ENCODE measurements around the gene RAPGEF6.
"Not testable (repeated sequence)": the region's sequence is repeated elsewhere in the genome, so short reads cannot be mapped to it uniquely, and the experiment has no call there.

The RAPGEF6 gene

GRCh38 chr5:131608597-131608996, 26.4 kb downstream of the RAPGEF6 start:
- no peak for TF ChIP-seq CTCF (IDR thresholded peaks at IDR 0.05; ENCODE audit: extremely low read depth, missing control alignments)
- no peak for DNase-seq (ENCODE audit: low spot score)

GRCh38 chr5:131607903-131608540, 27.0 kb downstream of the RAPGEF6 start:
- DNase-seq (ENCODE audit: low spot score), result no peak
- TF ChIP-seq CTCF (IDR thresholded peaks at IDR 0.05; ENCODE audit: extremely low read depth, missing control alignments), result no peak

- no peak for DNase-seq (ENCODE audit: low spot score)
- no peak for TF ChIP-seq CTCF (IDR thresholded peaks at IDR 0.05; ENCODE audit: extremely low read depth, missing control alignments)
Measured at GRCh38 chr5:131607418-131607817, 27.6 kb downstream of the RAPGEF6 start.

- DNase-seq (ENCODE audit: low spot score), result no peak
- TF ChIP-seq CTCF (IDR thresholded peaks at IDR 0.05; ENCODE audit: extremely low read depth, missing control alignments), result no peak
Measured at GRCh38 chr5:131605086-131605485, 29.9 kb downstream of the RAPGEF6 start.

GRCh38 chr5:131595088-131596033, 39.7 kb downstream of the RAPGEF6 start:
- TF ChIP-seq CTCF (IDR thresholded peaks at IDR 0.05; ENCODE audit: extremely low read depth, missing control alignments), result no peak
- DNase-seq (ENCODE audit: low spot score), result peak; percentile 31

- DNase-seq (ENCODE audit: low spot score), result no peak
Measured at GRCh38 chr5:131593921-131594320, 41.1 kb downstream of the RAPGEF6 start.

GRCh38 chr5:131593436-131593835, 41.6 kb downstream of the RAPGEF6 start:
- DNase-seq (ENCODE audit: low spot score), result not testable (repeated sequence)

More at GRCh38 chr5:131593921-131594320, 41.1 kb downstream of the RAPGEF6 start:
- no peak for TF ChIP-seq CTCF (IDR thresholded peaks at IDR 0.05; ENCODE audit: extremely low read depth, missing control alignments)

All from GM20000 (cell line).